Measurements from ENCODE around the gene WDR53.

GRCh38 chr3:196546537-196546936 is 21.8 kb downstream of the WDR53 start:
- TF ChIP-seq CTCF (IDR thresholded peaks at IDR 0.05; ENCODE audit: insufficient read depth, low read depth, low read length) (no peak), EZH2 (IDR thresholded peaks at IDR 0.05; ENCODE audit: insufficient read depth, low read length) (no peak)

Measured in astrocyte (in vitro differentiated cells and primary cell).